Endodermal cell (in vitro differentiated cells): ENCODE measurements around the gene DPH5. TPM values are rescaled to one million over a fixed set of nuclear protein-coding genes. Genes with fewer than 3 reads are reported as not detected.

ENCODE experiments used
- DNase-seq: peaks from one replicate; pipeline ENCODE4 v3.0.0-alpha.2; 2017
- H3K27ac ChIP-seq: 2 replicates; pipeline ENCODE4 v1.5.1; 2013; ENCODE audit warnings: mild to moderate bottlenecking, low read depth, low read length, moderate library complexity
- H3K27me3 ChIP-seq: 2 replicates; pipeline ENCODE4 v1.6.1; 2013; ENCODE audit warnings: mild to moderate bottlenecking, low read length, moderate library complexity; ENCODE audit not compliant: insufficient read depth, control insufficient read depth, poor library complexity, severe bottlenecking
- H3K36me3 ChIP-seq: 2 replicates; pipeline ENCODE4 v1.7.0; 2013; ENCODE audit warnings: mild to moderate bottlenecking, low read length, moderate library complexity; ENCODE audit not compliant: control insufficient read depth, insufficient read depth
- H3K4me1 ChIP-seq: one replicate; pipeline ENCODE4 v1.7.0; 2013; ENCODE audit warnings: low read length; ENCODE audit not compliant: control insufficient read depth, insufficient read depth
- H3K4me3 ChIP-seq: 2 replicates; pipeline ENCODE4 v1.5.1; 2013; ENCODE audit warnings: mild to moderate bottlenecking, low read length, moderate library complexity
- H3K9ac ChIP-seq: 2 replicates; pipeline ENCODE4 v1.6.1; 2013; ENCODE audit warnings: mild to moderate bottlenecking, low read length, moderate library complexity; ENCODE audit not compliant: poor library complexity, severe bottlenecking; ENCODE audit errors: extremely low read depth
- H3K9me3 ChIP-seq: 2 replicates; pipeline ENCODE4 v1.6.1; 2013; ENCODE audit warnings: mild to moderate bottlenecking, low read length, moderate library complexity; ENCODE audit not compliant: control insufficient read depth
- H3K27ac Mint-ChIP-seq: 2 replicates; pipeline ENCODE4 v1.8.0; 2020; ENCODE audit warnings: mixed read lengths
- H3K27me3 Mint-ChIP-seq: 2 replicates; pipeline ENCODE4 v1.8.0; 2021; ENCODE audit warnings: mild to moderate bottlenecking, mixed read lengths; ENCODE audit not compliant: insufficient read depth
- H3K36me3 Mint-ChIP-seq: 2 replicates; pipeline ENCODE4 v1.8.0; 2020; ENCODE audit warnings: low read depth, mixed read lengths
- H3K4me1 Mint-ChIP-seq: 2 replicates; pipeline ENCODE4 v1.8.0; 2020; ENCODE audit warnings: mixed read lengths
- H3K4me3 Mint-ChIP-seq: 2 replicates; pipeline ENCODE4 v1.8.0; 2020; ENCODE audit warnings: mild to moderate bottlenecking, moderate library complexity, mixed read lengths
- H3K9me3 Mint-ChIP-seq: 2 replicates; pipeline ENCODE4 v1.8.0; 2020; ENCODE audit warnings: mild to moderate bottlenecking, mixed read lengths
- CTCF ChIP-seq: fragments of 200-600 bp; sonication (generic); conservative IDR thresholded peaks from 2 replicates; pipeline ENCODE4 v1.5.0; 2021; ENCODE audit warnings: antibody characterized with exemption, mild to moderate bottlenecking
- WGBS, 2 experiments: methylation state at CpG; one replicate each; pipeline versions ENCODE4 v1.1.5 to v1.1.7; 2013; ENCODE audit warnings: missing lambda C conversion rate in 2 of 2, mixed read lengths in 1 of 2; ENCODE audit not compliant: insufficient coverage in 1 of 2, insufficient read length in 1 of 2; 5-methylcytosine and 5-hydroxymethylcytosine counted together
- total RNA-seq, 2 donors: library from RNA; stranded (reverse); fragmentation: NEBNext Ultra II Directional in 1 of 2; extraction: Animal tissue kit (Norgen Biotek cat#: 25700) in 1 of 2; gene quantifications; 2 replicates in 1 of 2; 3 replicates in 1 of 2; pipeline ENCODE4 v1.2.1, GENCODE V29; 2021

Gene DPH5
- total RNA-seq, 2 donors from 2014 or later: 38.7 to 40.4 TPM

- Mint-ChIP-seq H3K27ac (no peak overlapping the region), H3K9me3 (no peaks in the 10 kb centered on the region), H3K4me3 (no peak overlapping the region), H3K27me3 (no peaks in the 10 kb centered on the region), H3K4me1 (peaks cover 12% of the 10 kb centered on the region), H3K36me3 (peaks cover 16% of the 10 kb centered on the region)
- Histone ChIP-seq H3K36me3 (peaks cover 36% of the 10 kb centered on the region), H3K9ac (no peak overlapping the region), H3K27ac (no peak overlapping the region), H3K4me3 (no peak overlapping the region), H3K4me1 (peaks cover 4% of the 10 kb centered on the region), H3K27me3 (no peaks in the 10 kb centered on the region), H3K9me3 (no peaks in the 10 kb centered on the region)
- WGBS, 2 experiments: 97% methylated on average over 3 of the region's 3 CpGs
- no peak for DNase-seq
- no peak for TF ChIP-seq CTCF
Observed at GRCh38 chr1:101022294-101022693, 3.3 kb downstream of the DPH5 start.

DNA sequence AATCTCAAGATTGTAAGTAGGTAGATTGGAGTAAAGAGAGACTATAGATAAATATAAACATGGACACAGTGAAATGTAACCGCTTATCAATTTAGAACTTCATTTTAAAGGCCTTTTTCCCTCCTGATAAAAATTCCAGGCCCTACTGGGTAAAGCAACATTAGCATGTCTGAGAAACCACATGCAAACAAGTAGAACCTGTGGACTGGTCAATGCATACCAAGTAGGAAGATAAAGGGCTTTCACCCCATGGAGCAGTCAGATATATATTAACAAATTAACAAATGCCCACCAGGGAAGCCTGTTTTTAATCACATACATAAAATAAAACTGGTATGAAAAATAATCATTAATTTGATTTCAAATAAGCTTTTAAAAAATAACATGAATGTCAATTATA is 8.1 kb downstream of the DPH5 start:
- Histone ChIP-seq H3K9ac (no peak overlapping the region), H3K36me3 (peaks cover 39% of the 10 kb centered on the region), H3K4me1 (no peaks in the 10 kb centered on the region), H3K4me3 (no peak overlapping the region), H3K27ac (no peak overlapping the region), H3K9me3 (no peaks in the 10 kb centered on the region), H3K27me3 (no peaks in the 10 kb centered on the region)
- no peak for DNase-seq
- Mint-ChIP-seq H3K4me3 (no peak overlapping the region), H3K27ac (no peak overlapping the region), H3K36me3 (peaks cover 41% of the 10 kb centered on the region), H3K4me1 (no peaks in the 10 kb centered on the region), H3K27me3 (no peaks in the 10 kb centered on the region), H3K9me3 (no peaks in the 10 kb centered on the region)
- TF ChIP-seq CTCF: no peak
- 95 to 100% methylated on average over 1 of the region's 1 CpG for whole genome bisulfite sequencing, 2 experiments

GRCh38 chr1:101013776-101014175 is 11.8 kb downstream of the DPH5 start:
- H3K4me1 Mint-ChIP-seq: no peaks in the 10 kb centered on the region

More at GRCh38 chr1:101013776-101014175, 11.8 kb downstream of the DPH5 start:
- peaks cover 29% of the 10 kb centered on the region for H3K36me3 ChIP-seq
- no peaks in the 10 kb centered on the region for H3K9me3 Mint-ChIP-seq
- H3K9ac ChIP-seq: no peak overlapping the region
- no peaks in the 10 kb centered on the region for H3K27me3 ChIP-seq
- no peaks in the 10 kb centered on the region for H3K4me1 ChIP-seq
- no peak overlapping the region for H3K27ac ChIP-seq
- no peak overlapping the region for H3K4me3 Mint-ChIP-seq
- no peak overlapping the region for H3K4me3 ChIP-seq
- no peak overlapping the region for H3K27ac Mint-ChIP-seq
- H3K27me3 Mint-ChIP-seq: no peaks in the 10 kb centered on the region
- no peak for DNase-seq
- H3K36me3 Mint-ChIP-seq: peaks cover 36% of the 10 kb centered on the region
- 89 to 100% methylated on average over 1 of the region's 1 CpG for WGBS, 2 experiments
- no peak for TF ChIP-seq CTCF
- H3K9me3 ChIP-seq: no peaks in the 10 kb centered on the region
